Caco-2 (cell line): ENCODE results near the gene WFS1. TPM values are rescaled to one million over a fixed set of nuclear protein-coding genes. Genes with fewer than 3 reads are reported as not detected.

ENCODE experiments used
- BruUV-seq: library from RNA; stranded (reverse); fragments of 400-500 nt; replicated peaks from 2 replicates; lab custom pipeline; 2021; lab: Mats Ljungman, UMichigan
- CTCF ChIA-PET: fragments of 300-600 bp; sonication (Branson Sonifier 250); formaldehyde crosslinking; loops from one replicate; lab custom pipeline; 2022; ENCODE audit warnings: antibody characterized with exemption; lab: Charles Lee
- POLR2A ChIA-PET: fragments of 300-600 bp; sonication (Branson Sonifier 250); formaldehyde crosslinking; loops from one replicate; lab custom pipeline; 2022; ENCODE audit warnings: antibody characterized with exemption; lab: Charles Lee
- DNase-seq, 2 experiments: peaks; one replicate each; pipeline versions ENCODE4 v3.0.0 to v3.0.0-alpha.2; 2020 to 2022
- H3K27me3 ChIP-seq: replicated peaks from 2 replicates; pipeline ENCODE4 v1.6.0; 2011; ENCODE audit warnings: low read length; ENCODE audit not compliant: control insufficient read depth, insufficient read depth
- H3K36me3 ChIP-seq: 2 replicates; pipeline ENCODE4 v1.5.1; 2011; ENCODE audit warnings: low read length; ENCODE audit not compliant: control insufficient read depth, insufficient read depth
- H3K4me1 ChIP-seq: fragments of 250-450 bp; sonication (Bioruptor Pico); 2 replicates; pipeline ENCODE4 v1.5.1; 2020; ENCODE audit warnings: mild to moderate bottlenecking
- H3K4me3 ChIP-seq: 2 replicates; pipeline ENCODE4 v1.5.1; 2011; ENCODE audit warnings: low read depth, mild to moderate bottlenecking, control low read depth, low read length
- H3K9me3 ChIP-seq: fragments of 250-450 bp; sonication (Bioruptor Pico); 2 replicates; pipeline ENCODE4 v1.5.1; 2020; ENCODE audit warnings: mild to moderate bottlenecking, moderate library complexity
- H3K27ac Mint-ChIP-seq: one replicate; pipeline ENCODE4 v1.8.0; 2022; ENCODE audit warnings: mixed read lengths; ENCODE audit not compliant: unreplicated experiment
- H3K27me3 Mint-ChIP-seq: one replicate; pipeline ENCODE4 v1.8.0; 2022; ENCODE audit warnings: mixed read lengths; ENCODE audit not compliant: insufficient read depth, unreplicated experiment
- H3K36me3 Mint-ChIP-seq: one replicate; pipeline ENCODE4 v1.8.0; 2022; ENCODE audit warnings: mild to moderate bottlenecking, mixed read lengths; ENCODE audit not compliant: insufficient read depth, unreplicated experiment
- H3K4me1 Mint-ChIP-seq: one replicate; pipeline ENCODE4 v1.8.0; 2022; ENCODE audit warnings: low read depth, mixed read lengths; ENCODE audit not compliant: unreplicated experiment
- H3K4me3 Mint-ChIP-seq: one replicate; pipeline ENCODE4 v1.8.0; 2022; ENCODE audit warnings: mild to moderate bottlenecking, moderate library complexity, mixed read lengths; ENCODE audit not compliant: unreplicated experiment
- H3K9me3 Mint-ChIP-seq: one replicate; pipeline ENCODE4 v1.8.0; 2022; ENCODE audit warnings: mixed read lengths; ENCODE audit not compliant: unreplicated experiment
- intact Hi-C: fragments of 100-400 bp; cut with micrococcal nuclease; formaldehyde crosslinking; loops from one replicate; pipeline ENCODE4 v1.10.0; 2022; ENCODE audit not compliant: unreplicated experiment
- total RNA-seq: library from RNA; stranded (reverse); gene quantifications from 2 replicates; pipeline ENCODE4 v1.2.3, GENCODE V29; 2022
- TF ChIP-seq, protein P1 (sequence below), 2 experiments: fragments of 200-600 bp in 1 of 2; IDR thresholded peaks; 1 replicate in 1 of 2; 2 replicates in 1 of 2; pipeline versions ENCODE4 v1.5.1 to v1.8.0; 2011 to 2022; ENCODE audit warnings: antibody characterized with exemption in 1 of 2, control low read depth in 1 of 2, inconsistent platforms in 1 of 2, low read depth in 1 of 2, low read length in 1 of 2, mild to moderate bottlenecking in 1 of 2, moderate library complexity in 1 of 2; ENCODE audit not compliant: insufficient read depth in 1 of 2, severe bottlenecking in 1 of 2, unreplicated experiment in 1 of 2

WFS1 gene
- total RNA-seq, 1 experiment from 2014 or later, result 24.9 TPM

DNA sequence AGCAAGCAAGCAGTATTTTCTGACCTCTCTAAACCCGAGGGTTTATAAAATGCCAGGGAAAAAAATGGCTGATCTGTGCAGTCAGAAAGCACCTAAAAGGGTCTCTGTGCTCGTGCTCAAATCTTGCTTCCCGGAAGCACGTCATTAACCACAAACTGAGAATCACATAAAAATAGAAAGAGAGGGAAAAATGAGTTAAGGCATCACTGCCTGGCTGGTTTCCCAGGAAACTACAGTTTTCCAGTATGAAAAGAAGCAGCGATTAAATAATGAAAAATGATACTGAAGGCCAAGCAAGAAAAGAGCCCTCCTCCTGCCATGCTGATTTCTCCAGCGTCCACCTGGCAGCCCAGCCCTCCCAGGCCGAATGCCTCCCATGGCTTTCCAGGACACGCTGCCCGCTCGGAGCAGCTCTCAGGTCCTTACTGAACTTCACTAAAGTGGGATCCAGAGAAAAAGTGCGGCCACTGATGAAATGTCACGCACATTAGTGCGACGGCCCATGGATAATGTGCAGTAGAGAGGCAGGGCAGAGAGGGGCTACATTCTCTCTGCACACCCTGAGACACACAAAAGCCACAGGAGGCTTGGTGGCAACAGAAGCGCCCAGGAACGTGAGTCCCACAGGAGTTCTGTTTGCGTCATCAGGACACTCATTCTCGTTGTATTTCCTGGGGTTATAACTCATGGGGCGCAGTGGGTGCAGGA, 80.4 kb downstream of the WFS1 start:
- CTCF ChIA-PET, result no interaction called here

DNA sequence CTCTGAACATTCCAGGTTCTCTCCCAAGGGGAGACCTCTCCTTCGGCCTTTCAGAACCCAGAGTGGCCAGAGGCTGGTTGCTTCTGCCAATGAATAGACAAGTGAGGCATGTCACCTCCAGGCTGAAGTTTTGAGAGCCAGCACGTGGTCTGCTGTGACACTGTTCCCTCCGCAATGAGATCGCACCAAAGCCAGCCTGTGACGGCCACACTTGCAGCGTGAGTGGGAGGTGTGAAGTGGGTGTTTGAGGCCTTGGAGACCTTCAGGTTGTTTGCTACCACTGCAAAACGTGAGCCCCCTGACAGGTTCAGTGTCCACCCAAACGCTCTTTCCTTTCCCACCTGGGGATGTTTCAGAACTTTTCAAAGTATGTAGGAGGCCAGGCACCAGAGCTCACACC, 81.0 kb downstream of the WFS1 start:
- Histone ChIP-seq H3K36me3 (no peaks in the 10 kb centered on the region), H3K4me1 (no peaks in the 10 kb centered on the region), H3K9me3 (no peaks in the 10 kb centered on the region), H3K27me3 (no peaks in the 10 kb centered on the region), H3K4me3 (no peak overlapping the region)
- Mint-ChIP-seq H3K36me3 (no peaks in the 10 kb centered on the region), H3K27me3 (peaks cover 37% of the 10 kb centered on the region), H3K4me1 (no peaks in the 10 kb centered on the region), H3K4me3 (no peak overlapping the region), H3K27ac (no peak overlapping the region), H3K9me3 (no peaks in the 10 kb centered on the region)
- POLR2A ChIA-PET, result no interaction called here
- CTCF ChIA-PET, result no interaction called here
- TF ChIP-seq, protein P1, sequence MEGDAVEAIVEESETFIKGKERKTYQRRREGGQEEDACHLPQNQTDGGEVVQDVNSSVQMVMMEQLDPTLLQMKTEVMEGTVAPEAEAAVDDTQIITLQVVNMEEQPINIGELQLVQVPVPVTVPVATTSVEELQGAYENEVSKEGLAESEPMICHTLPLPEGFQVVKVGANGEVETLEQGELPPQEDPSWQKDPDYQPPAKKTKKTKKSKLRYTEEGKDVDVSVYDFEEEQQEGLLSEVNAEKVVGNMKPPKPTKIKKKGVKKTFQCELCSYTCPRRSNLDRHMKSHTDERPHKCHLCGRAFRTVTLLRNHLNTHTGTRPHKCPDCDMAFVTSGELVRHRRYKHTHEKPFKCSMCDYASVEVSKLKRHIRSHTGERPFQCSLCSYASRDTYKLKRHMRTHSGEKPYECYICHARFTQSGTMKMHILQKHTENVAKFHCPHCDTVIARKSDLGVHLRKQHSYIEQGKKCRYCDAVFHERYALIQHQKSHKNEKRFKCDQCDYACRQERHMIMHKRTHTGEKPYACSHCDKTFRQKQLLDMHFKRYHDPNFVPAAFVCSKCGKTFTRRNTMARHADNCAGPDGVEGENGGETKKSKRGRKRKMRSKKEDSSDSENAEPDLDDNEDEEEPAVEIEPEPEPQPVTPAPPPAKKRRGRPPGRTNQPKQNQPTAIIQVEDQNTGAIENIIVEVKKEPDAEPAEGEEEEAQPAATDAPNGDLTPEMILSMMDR (IDR thresholded peaks at IDR 0.05; ENCODE audit: insufficient read depth in 1 of 2, low read depth in 1 of 2, low read length in 1 of 2, severe bottlenecking in 1 of 2, unreplicated experiment in 1 of 2), result no peak
- intact Hi-C loops, result no loop called here
- DNase-seq, result no peak
- no TSS peak for BruUV-seq

More for the DNA sequence above, 80.4 kb downstream of the WFS1 start:
- Mint-ChIP-seq H3K4me1 (no peaks in the 10 kb centered on the region), H3K27ac (no peak overlapping the region), H3K27me3 (peaks cover 34% of the 10 kb centered on the region), H3K36me3 (no peaks in the 10 kb centered on the region), H3K9me3 (no peaks in the 10 kb centered on the region), H3K4me3 (no peak overlapping the region)
- Histone ChIP-seq H3K9me3 (no peaks in the 10 kb centered on the region), H3K27me3 (no peaks in the 10 kb centered on the region), H3K4me3 (no peak overlapping the region), H3K4me1 (no peaks in the 10 kb centered on the region), H3K36me3 (no peaks in the 10 kb centered on the region)
- POLR2A ChIA-PET, result no interaction called here
- TF ChIP-seq, protein P1 (IDR thresholded peaks at IDR 0.05; ENCODE audit: insufficient read depth in 1 of 2, low read depth in 1 of 2, low read length in 1 of 2, severe bottlenecking in 1 of 2, unreplicated experiment in 1 of 2), result no peak
- BruUV-seq, result no TSS peak
- DNase-seq, result no peak
- intact Hi-C loops, result no loop called here

DNA sequence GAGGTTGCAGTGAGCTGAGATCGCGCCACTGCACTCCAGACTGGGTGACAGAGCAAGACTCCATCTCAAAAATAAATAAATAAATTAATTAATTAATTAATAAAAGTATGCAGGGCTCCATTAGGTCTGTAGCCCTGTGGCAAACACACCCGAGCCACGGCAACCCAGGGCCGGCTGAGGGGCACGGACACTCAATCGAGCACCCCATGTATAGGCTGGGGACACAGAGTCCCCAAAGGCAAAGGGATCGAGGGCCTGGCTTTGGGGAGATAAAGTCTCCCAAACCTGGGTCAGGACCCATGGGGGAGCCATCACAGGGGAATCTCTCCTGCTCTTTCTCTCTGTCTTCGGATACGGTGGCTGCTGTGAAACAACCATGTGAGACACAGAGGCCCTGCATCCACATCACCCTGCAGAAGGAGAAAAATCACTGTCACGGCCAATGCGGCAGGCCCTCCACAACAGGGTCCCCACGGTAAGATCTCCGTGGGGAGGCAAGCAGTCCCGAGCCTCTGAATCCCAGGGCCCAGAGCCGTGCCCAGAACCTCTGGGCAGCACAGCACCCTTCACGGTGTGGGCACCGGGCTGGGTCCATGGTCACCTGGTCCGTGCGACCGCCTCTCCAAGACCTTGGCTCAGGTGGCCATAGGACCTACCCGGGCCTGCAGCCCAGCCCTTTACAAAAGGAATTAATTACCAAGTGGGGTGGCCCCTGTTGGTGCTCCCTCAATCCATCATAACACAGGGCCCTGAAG, 81.8 kb downstream of the WFS1 start:
- no peaks in the 10 kb centered on the region for H3K27me3 ChIP-seq

More for the DNA sequence above, 81.8 kb downstream of the WFS1 start:
- no peak for DNase-seq
- no peaks in the 10 kb centered on the region for H3K4me1 ChIP-seq
- intact Hi-C loops, result no loop called here
- TF ChIP-seq, protein P1 (IDR thresholded peaks at IDR 0.05; ENCODE audit: insufficient read depth in 1 of 2, low read depth in 1 of 2, low read length in 1 of 2, severe bottlenecking in 1 of 2, unreplicated experiment in 1 of 2), result no peak
- Mint-ChIP-seq H3K36me3 (no peaks in the 10 kb centered on the region), H3K27ac (no peak overlapping the region), H3K4me1 (no peaks in the 10 kb centered on the region), H3K4me3 (no peak overlapping the region), H3K9me3 (no peaks in the 10 kb centered on the region), H3K27me3 (peaks cover 32% of the 10 kb centered on the region)
- ChIA-PET CTCF (no interaction called here), POLR2A (no interaction called here)
- H3K4me3 ChIP-seq, result no peak overlapping the region
- H3K9me3 ChIP-seq, result no peaks in the 10 kb centered on the region
- no TSS peak for BruUV-seq
- H3K36me3 ChIP-seq, result no peaks in the 10 kb centered on the region
